Mesendoderm (in vitro differentiated cells): ENCODE results near the gene MVB12B.

Experiments used
- DNase-seq: peaks from one replicate; pipeline ENCODE4 v3.0.0; 2013
- H2AK5ac ChIP-seq: 2 replicates; pipeline ENCODE4 v1.6.1; 2013; ENCODE audit warnings: low read length, inconsistent platforms
- H2BK120ac ChIP-seq: 2 replicates; pipeline ENCODE4 v1.6.1; 2013; ENCODE audit warnings: low read depth, mild to moderate bottlenecking, low read length, moderate library complexity, mixed read lengths
- H2BK15ac ChIP-seq: replicated peaks from 2 replicates; pipeline ENCODE4 v1.6.1; 2013; ENCODE audit warnings: low read depth, mild to moderate bottlenecking, moderate library complexity
- H2BK5ac ChIP-seq: 2 replicates; pipeline ENCODE4 v1.6.1; 2013; ENCODE audit warnings: low read length, inconsistent platforms
- H3K18ac ChIP-seq: 2 replicates; pipeline ENCODE4 v1.6.1; 2013; ENCODE audit warnings: mild to moderate bottlenecking, low read length, mixed read lengths
- H3K23ac ChIP-seq: one replicate; pipeline ENCODE4 v1.6.1; 2013; ENCODE audit warnings: low read length
- H3K27ac ChIP-seq: 2 replicates; pipeline ENCODE4 v1.5.1; 2013; ENCODE audit warnings: low read depth, mild to moderate bottlenecking, inconsistent platforms, low read length, moderate library complexity
- H3K27me3 ChIP-seq: 2 replicates; pipeline ENCODE4 v1.6.1; 2013; ENCODE audit warnings: low read length, control low read depth, mild to moderate bottlenecking, inconsistent platforms; ENCODE audit not compliant: insufficient read depth, poor library complexity
- H3K36me3 ChIP-seq: 2 replicates; pipeline ENCODE4 v1.6.1; 2013; ENCODE audit warnings: low read length, inconsistent platforms; ENCODE audit not compliant: control insufficient read depth, insufficient read depth
- H3K4ac ChIP-seq: one replicate; pipeline ENCODE4 v1.6.1; 2013; ENCODE audit warnings: low read depth, mild to moderate bottlenecking, low read length, moderate library complexity
- H3K4me1 ChIP-seq: 2 replicates; pipeline ENCODE4 v1.6.1; 2013; ENCODE audit warnings: low read depth, low read length, inconsistent platforms; ENCODE audit not compliant: control insufficient read depth
- H3K4me2 ChIP-seq: 2 replicates; pipeline ENCODE4 v1.6.1; 2013; ENCODE audit warnings: low read length
- H3K4me3 ChIP-seq: 2 replicates; pipeline ENCODE4 v1.5.1; 2013; ENCODE audit warnings: mild to moderate bottlenecking, low read length
- H3K56ac ChIP-seq: one replicate; pipeline ENCODE4 v1.6.1; 2013; ENCODE audit warnings: low read length
- H3K79me1 ChIP-seq: 2 replicates; pipeline ENCODE4 v1.6.1; 2013; ENCODE audit warnings: low read length, inconsistent platforms
- H3K79me2 ChIP-seq: 2 replicates; pipeline ENCODE4 v1.6.1; 2013; ENCODE audit warnings: mild to moderate bottlenecking, low read length; ENCODE audit not compliant: control insufficient read depth, insufficient read depth
- H3K9ac ChIP-seq: 2 replicates; pipeline ENCODE4 v1.6.1; 2013; ENCODE audit warnings: low read length, inconsistent platforms
- H4K5ac ChIP-seq: one replicate; pipeline ENCODE4 v1.6.1; 2013; ENCODE audit warnings: low read length
- H4K8ac ChIP-seq: one replicate; pipeline ENCODE4 v1.6.1; 2013; ENCODE audit warnings: low read depth, mild to moderate bottlenecking, control low read depth, low read length, moderate library complexity
- WGBS: extraction: QIAGEN DNeasy Blood & Tissue Kit; methylation state at CpG from one replicate; pipeline ENCODE4 v1.1.7; 2013; ENCODE audit warnings: low lambda C conversion rate, missing lambda C conversion rate; ENCODE audit not compliant: insufficient coverage; ENCODE audit errors: extremely low coverage; 5-methylcytosine and 5-hydroxymethylcytosine counted together

The MVB12B gene

GRCh38 chr9:126328407-126328806 lies 1.8 kb downstream of the MVB12B start:
- Histone ChIP-seq H3K56ac (no peak overlapping the region), H4K8ac (no peak overlapping the region), H3K36me3 (no peaks in the 10 kb centered on the region), H3K4me3 (no peak overlapping the region), H3K23ac (no peak overlapping the region), H3K18ac (no peak overlapping the region), H3K27ac (no peak overlapping the region), H3K4ac (no peak overlapping the region), H3K4me2 (no peak overlapping the region), H2BK120ac (no peak overlapping the region), H2BK15ac (no peak overlapping the region), H3K4me1 (peaks cover 6% of the 10 kb centered on the region), H2BK5ac (no peak overlapping the region), H3K27me3 (no peaks in the 10 kb centered on the region), H3K79me2 (no peaks in the 10 kb centered on the region), H4K5ac (no peak overlapping the region), H3K79me1 (no peaks in the 10 kb centered on the region), H2AK5ac (no peak overlapping the region), H3K9ac (no peak overlapping the region)
- WGBS: no CpG with 5 or more reads among the region's 3 CpGs
- no peak for DNase-seq

- Histone ChIP-seq H3K4me3 (no peak overlapping the region), H4K5ac (no peak overlapping the region), H2BK5ac (no peak overlapping the region), H2AK5ac (no peak overlapping the region), H3K79me2 (no peaks in the 10 kb centered on the region), H2BK15ac (no peak overlapping the region), H3K23ac (no peak overlapping the region), H3K79me1 (no peaks in the 10 kb centered on the region), H3K4me1 (peaks cover 6% of the 10 kb centered on the region), H3K27me3 (no peaks in the 10 kb centered on the region), H3K56ac (no peak overlapping the region), H3K4me2 (no peak overlapping the region), H3K27ac (no peak overlapping the region), H3K18ac (no peak overlapping the region), H3K9ac (no peak overlapping the region), H3K4ac (no peak overlapping the region), H2BK120ac (no peak overlapping the region), H3K36me3 (no peaks in the 10 kb centered on the region), H4K8ac (no peak overlapping the region)
- no peak for DNase-seq
- WGBS: no CpG with 5 or more reads among the region's 10 CpGs
These were observed 3.0 kb downstream of the MVB12B start for GRCh38 chr9:126329476-126330275.

- no peak overlapping the region for H3K56ac ChIP-seq
- H3K9ac ChIP-seq: no peak overlapping the region
- no peak overlapping the region for H2BK5ac ChIP-seq
- H3K79me1 ChIP-seq: no peaks in the 10 kb centered on the region
- H3K4me2 ChIP-seq: no peak overlapping the region
- no peak overlapping the region for H3K4ac ChIP-seq
- H3K27ac ChIP-seq: no peak overlapping the region
- no peak overlapping the region for H3K18ac ChIP-seq
- H3K36me3 ChIP-seq: no peaks in the 10 kb centered on the region
- no peaks in the 10 kb centered on the region for H3K27me3 ChIP-seq
- no peaks in the 10 kb centered on the region for H3K79me2 ChIP-seq
- H4K5ac ChIP-seq: no peak overlapping the region
- no peak overlapping the region for H2AK5ac ChIP-seq
- H3K4me3 ChIP-seq: no peak overlapping the region
- no peak for DNase-seq
- H3K23ac ChIP-seq: no peak overlapping the region
- no peak overlapping the region for H2BK120ac ChIP-seq
- H4K8ac ChIP-seq: no peak overlapping the region
- peaks cover 6% of the 10 kb centered on the region for H3K4me1 ChIP-seq
- no peak overlapping the region for H2BK15ac ChIP-seq
- no CpG with 5 or more reads among the region's 4 CpGs for WGBS
These were observed 3.9 kb downstream of the MVB12B start for GRCh38 chr9:126330536-126330935.

GRCh38 chr9:126331964-126332748 lies 5.5 kb downstream of the MVB12B start:
- Histone ChIP-seq H3K36me3 (no peaks in the 10 kb centered on the region), H4K8ac (no peak overlapping the region), H3K4me1 (peaks cover 3% of the 10 kb centered on the region), H2BK120ac (no peak overlapping the region), H3K23ac (no peak overlapping the region), H3K27me3 (no peaks in the 10 kb centered on the region), H3K56ac (no peak overlapping the region), H3K27ac (no peak overlapping the region), H3K9ac (no peak overlapping the region), H3K4me3 (no peak overlapping the region), H4K5ac (no peak overlapping the region), H3K4ac (no peak overlapping the region), H3K4me2 (no peak overlapping the region), H2BK15ac (no peak overlapping the region), H3K79me2 (no peaks in the 10 kb centered on the region), H2AK5ac (no peak overlapping the region), H2BK5ac (no peak overlapping the region), H3K18ac (no peak overlapping the region), H3K79me1 (no peaks in the 10 kb centered on the region)
- DNase-seq: no peak
- WGBS: no CpG with 5 or more reads among the region's 8 CpGs

GRCh38 chr9:126334721-126335621 lies 8.3 kb downstream of the MVB12B start:
- H2BK120ac ChIP-seq: no peak overlapping the region
- H3K18ac ChIP-seq: no peak overlapping the region
- H3K4ac ChIP-seq: no peak overlapping the region
- no peak overlapping the region for H4K5ac ChIP-seq
- H3K56ac ChIP-seq: no peak overlapping the region
- H2AK5ac ChIP-seq: no peak overlapping the region
- no peak overlapping the region for H2BK15ac ChIP-seq
- H3K4me2 ChIP-seq: no peak overlapping the region
- H3K27ac ChIP-seq: no peak overlapping the region
- no peak overlapping the region for H3K23ac ChIP-seq
- H3K27me3 ChIP-seq: no peaks in the 10 kb centered on the region
- H3K79me1 ChIP-seq: no peaks in the 10 kb centered on the region
- H3K4me1 ChIP-seq: no peaks in the 10 kb centered on the region
- DNase-seq: no peak
- no CpG with 5 or more reads among the region's 8 CpGs for WGBS
- H3K4me3 ChIP-seq: no peak overlapping the region
- H2BK5ac ChIP-seq: no peak overlapping the region
- no peak overlapping the region for H4K8ac ChIP-seq
- H3K79me2 ChIP-seq: no peaks in the 10 kb centered on the region
- H3K36me3 ChIP-seq: no peaks in the 10 kb centered on the region
- H3K9ac ChIP-seq: no peak overlapping the region
